GM12878 (cell line): ENCODE measurements around the gene RAD18.

Experiments used
- HDAC6 ChIP-seq: fragments of 200-600 bp; sonication (generic); IDR thresholded peaks from one replicate; pipeline ENCODE4 v1.8.0; 2017; ENCODE audit warnings: antibody characterized with exemption; ENCODE audit not compliant: unreplicated experiment
- MEF2B ChIP-seq: fragments of 450-650 bp; IDR thresholded peaks from 2 replicates; pipeline ENCODE4 v1.6.1; 2018; ENCODE audit warnings: mild to moderate bottlenecking, moderate library complexity; ENCODE audit not compliant: partially characterized antibody, poor library complexity, severe bottlenecking
- YY1 ChIP-seq: IDR thresholded peaks from 2 replicates; pipeline ENCODE4 v1.6.1; 2011; ENCODE audit warnings: low read depth, mild to moderate bottlenecking, low read length
- TF ChIP-seq, protein P1 (sequence below), 3 experiments: IDR thresholded peaks in 2 of 3; conservative IDR thresholded peaks in 1 of 3; 2 replicates each; pipeline ENCODE4 v1.5.1; 2011; ENCODE audit warnings: low read depth in 3 of 3, low read length in 3 of 3, mild to moderate bottlenecking in 3 of 3, control low read depth in 2 of 3, moderate library complexity in 2 of 3, inconsistent platforms in 1 of 3, mixed read lengths in 1 of 3; ENCODE audit not compliant: control insufficient read depth in 2 of 3, insufficient read depth in 1 of 3; ENCODE audit errors: extremely low read depth in 1 of 3

DNA sequence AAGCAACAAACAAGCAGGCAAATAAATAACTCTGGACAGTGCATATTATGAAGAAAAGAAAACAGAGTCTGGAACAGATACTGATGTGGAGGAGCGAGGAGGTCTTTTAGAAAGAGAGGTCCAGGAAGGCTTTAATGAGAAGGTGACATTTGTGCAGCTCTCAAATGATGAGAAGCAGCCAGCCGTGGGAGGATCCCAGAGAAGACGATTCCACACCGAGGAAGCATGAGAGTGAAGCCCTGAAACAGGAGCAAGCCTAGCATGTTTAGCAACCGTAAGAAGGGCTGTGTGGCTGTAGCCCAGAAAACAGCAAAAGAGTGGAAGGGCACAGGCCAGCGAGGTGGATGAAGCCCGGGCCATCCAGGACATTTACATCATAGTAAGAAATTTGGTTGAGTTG is 93.1 kb downstream of the RAD18 start:
- TF ChIP-seq HDAC6 (no peak), YY1 (no peak), MEF2B (no peak)
- TF ChIP-seq, protein P1, sequence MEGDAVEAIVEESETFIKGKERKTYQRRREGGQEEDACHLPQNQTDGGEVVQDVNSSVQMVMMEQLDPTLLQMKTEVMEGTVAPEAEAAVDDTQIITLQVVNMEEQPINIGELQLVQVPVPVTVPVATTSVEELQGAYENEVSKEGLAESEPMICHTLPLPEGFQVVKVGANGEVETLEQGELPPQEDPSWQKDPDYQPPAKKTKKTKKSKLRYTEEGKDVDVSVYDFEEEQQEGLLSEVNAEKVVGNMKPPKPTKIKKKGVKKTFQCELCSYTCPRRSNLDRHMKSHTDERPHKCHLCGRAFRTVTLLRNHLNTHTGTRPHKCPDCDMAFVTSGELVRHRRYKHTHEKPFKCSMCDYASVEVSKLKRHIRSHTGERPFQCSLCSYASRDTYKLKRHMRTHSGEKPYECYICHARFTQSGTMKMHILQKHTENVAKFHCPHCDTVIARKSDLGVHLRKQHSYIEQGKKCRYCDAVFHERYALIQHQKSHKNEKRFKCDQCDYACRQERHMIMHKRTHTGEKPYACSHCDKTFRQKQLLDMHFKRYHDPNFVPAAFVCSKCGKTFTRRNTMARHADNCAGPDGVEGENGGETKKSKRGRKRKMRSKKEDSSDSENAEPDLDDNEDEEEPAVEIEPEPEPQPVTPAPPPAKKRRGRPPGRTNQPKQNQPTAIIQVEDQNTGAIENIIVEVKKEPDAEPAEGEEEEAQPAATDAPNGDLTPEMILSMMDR (IDR thresholded peaks at IDR 0.05 in 2 of 3, conservative IDR thresholded peaks at IDR 0.05 in 1 of 3; ENCODE audit: control insufficient read depth in 2 of 3, extremely low read depth in 1 of 3, insufficient read depth in 1 of 3, low read depth in 3 of 3, low read length in 3 of 3): no peak
